Measurements from ENCODE around the gene CALHM5. TPM values are rescaled to one million over a fixed set of nuclear protein-coding genes. Genes with fewer than 3 reads are reported as not detected.
A peak's percentile ranks its signal among the peaks of the same experiment; 100 is the strongest.

The CALHM5 gene
- total and polyA plus RNA-seq, 9 of the 15 experiments (the other 6 are each of a cell fraction or from before 2014, with no cell fraction given) = under 0.01 to 0.05 (median 0.02) TPM; not detected in 2

GRCh38 chr6:116570856-116571682, 59.6 kb downstream of the CALHM5 start, which contains the start of gene RWDD1 (continued):
- TF ChIP-seq JUN (IDR thresholded peaks at IDR 0.05; ENCODE audit: borderline replicate concordance, low read depth, low read length) = peak; percentile 72; the same call in 1 of the 2 replicates
- TF ChIP-seq JUN (CRISPR knock-in tag; IDR thresholded peaks at IDR 0.05; ENCODE audit: borderline replicate concordance) = 0 out of 2 replicates have a peak, but pooled peaks have one; percentile 29
- TF ChIP-seq TBL1XR1 (IDR thresholded peaks at IDR 0.05; ENCODE audit: low read length in 2 of 2) = peak; percentile 49; a peak in 3 of 4 replicates
- TF ChIP-seq CTCFL (IDR thresholded peaks at IDR 0.05; ENCODE audit: borderline replicate concordance, insufficient read depth, low read depth, low read length, poor library complexity, severe bottlenecking) = peak; percentile 67
- no peak for TF ChIP-seq NCOA1 (IDR thresholded peaks at IDR 0.05; ENCODE audit: low read depth)
- no peak; a peak in 1 of 4 replicates for TF ChIP-seq BCLAF1 (IDR thresholded peaks at IDR 0.05; ENCODE audit: borderline replicate concordance in 1 of 2, control insufficient read depth in 1 of 2, low read depth in 2 of 2, low read length in 1 of 2)
- TF ChIP-seq MAFK (IDR thresholded peaks at IDR 0.05; ENCODE audit: low read length) = no peak
- no peak for TF ChIP-seq ZBTB33 (CRISPR knock-in tag; IDR thresholded peaks at IDR 0.05)
- no peak for TF ChIP-seq SRSF7 (optimal IDR thresholded peaks at IDR 0.05; ENCODE audit: low read depth, low read length)
- TF ChIP-seq NEUROD1 (IDR thresholded peaks at IDR 0.05; ENCODE audit: borderline replicate concordance, low read depth, low read length, partially characterized antibody) = peak; percentile 100
- TF ChIP-seq KAT7 (CRISPR knock-in tag; IDR thresholded peaks at IDR 0.05; ENCODE audit: borderline replicate concordance) = peak; percentile 31; the same call in 1 of the 2 replicates
- no peak; the same call in 1 of the 2 replicates for TF ChIP-seq ZNF830 (CRISPR knock-in tag; IDR thresholded peaks at IDR 0.05)
- no peak for TF ChIP-seq SETDB1 (IDR thresholded peaks at IDR 0.05; ENCODE audit: low read length)
- 0 out of 2 replicates have a peak, but pooled peaks have one; percentile 65 for TF ChIP-seq HDAC6 (IDR thresholded peaks at IDR 0.05; ENCODE audit: low read depth, low read length)
- TF ChIP-seq ZC3H11A (IDR thresholded peaks at IDR 0.05; ENCODE audit: low read depth, low read length) = 0 out of 2 replicates have a peak, but pooled peaks have one; percentile 65
- TF ChIP-seq NBN (IDR thresholded peaks at IDR 0.05; ENCODE audit: low read depth) = peak; percentile 47
- TF ChIP-seq ZBTB12 (CRISPR knock-in tag; IDR thresholded peaks at IDR 0.05) = peak; percentile 61
- TF ChIP-seq PHTF2 (CRISPR knock-in tag; IDR thresholded peaks at IDR 0.05) = no peak
